Activated T-helper 17 cell treated with anti-CD3 and anti-CD28 coated beads, Interleukin-2, amount 50 U/mL, for 72 hours (primary cell): ENCODE measurements around the gene SLC7A6. TPM values are rescaled to one million over a fixed set of nuclear protein-coding genes. Genes with fewer than 3 reads are reported as not detected.

Source experiments
- ATAC-seq: fragments of 150-1000 bp; cut with Tn5 transposase; replicated peaks from 2 replicates; pipeline ENCODE4 v1.10.0; 2021; ENCODE audit warnings: mild to moderate bottlenecking, moderate library complexity
- H3K27ac Mint-ChIP-seq: one replicate; pipeline ENCODE4 v1.8.0; 2022; ENCODE audit warnings: mixed read lengths
- H3K27me3 Mint-ChIP-seq: one replicate; pipeline ENCODE4 v1.8.0; 2022; ENCODE audit warnings: mixed read lengths
- H3K36me3 Mint-ChIP-seq: one replicate; pipeline ENCODE4 v1.8.0; 2022; ENCODE audit warnings: low read depth, mild to moderate bottlenecking, mixed read lengths
- H3K4me1 Mint-ChIP-seq: one replicate; pipeline ENCODE4 v1.8.0; 2022; ENCODE audit warnings: mixed read lengths
- H3K4me3 Mint-ChIP-seq: one replicate; pipeline ENCODE4 v1.8.0; 2022; ENCODE audit warnings: mild to moderate bottlenecking, mixed read lengths
- H3K9me3 Mint-ChIP-seq: one replicate; pipeline ENCODE4 v1.8.0; 2022; ENCODE audit warnings: mixed read lengths
- total RNA-seq, 2 donors: library from RNA; stranded (reverse); gene quantifications; one replicate each; pipeline ENCODE4 v1.2.3, GENCODE V29; 2022

SLC7A6 gene
- total RNA-seq, 2 donors from 2014 or later: 65.6 to 99.0 TPM

DNA sequence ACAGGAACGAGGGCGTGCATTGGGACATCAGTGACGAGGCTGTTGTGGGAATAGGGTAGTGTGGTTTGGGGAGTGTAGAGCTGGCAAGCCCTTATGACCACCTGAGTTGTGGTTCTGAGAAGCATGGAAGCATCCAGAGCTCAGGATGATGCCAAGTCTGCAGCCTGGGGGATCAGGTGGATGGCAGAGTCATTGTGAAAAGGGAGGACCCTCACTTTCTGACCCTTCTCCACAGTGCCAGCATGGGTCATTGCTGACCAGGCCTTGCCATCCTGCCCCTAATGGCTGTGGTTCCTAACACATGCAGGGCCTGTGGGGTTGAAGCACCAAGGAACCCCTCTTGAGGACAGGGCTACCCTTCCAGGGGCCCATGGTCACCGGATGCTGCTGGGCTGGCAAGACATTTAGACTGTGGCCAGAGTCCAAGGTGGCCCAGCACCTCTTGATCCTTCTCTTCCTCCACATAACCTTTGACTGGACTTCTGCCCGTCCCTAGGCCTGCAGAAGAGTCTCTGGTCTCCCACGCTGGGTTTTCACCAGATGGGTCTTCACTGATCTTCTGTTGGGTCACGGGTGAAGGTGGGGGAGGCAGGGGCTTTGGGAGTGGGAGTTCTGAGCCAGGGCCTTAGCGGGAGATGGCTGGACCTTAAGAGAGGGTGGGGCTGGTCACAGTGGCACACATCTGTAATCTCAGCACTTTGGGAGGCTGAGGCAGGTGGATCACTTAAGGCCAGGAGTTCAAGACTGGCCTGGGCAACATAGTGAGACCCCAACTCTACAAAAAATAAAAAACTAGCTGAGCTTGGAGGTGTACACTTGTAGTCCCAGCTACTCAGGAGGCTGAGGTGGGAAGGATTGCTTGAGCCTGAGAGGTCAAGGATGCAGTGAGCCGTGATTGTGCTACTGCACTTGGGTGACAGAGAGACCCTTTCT is 21.1 kb upstream of the SLC7A6 start:
- peak overlapping the region; percentile 99 for H3K4me3 Mint-ChIP-seq
- no peaks in the 10 kb centered on the region for H3K36me3 Mint-ChIP-seq
- ATAC-seq: no peak
- H3K27ac Mint-ChIP-seq: no peak overlapping the region
- H3K4me1 Mint-ChIP-seq: peaks cover 11% of the 10 kb centered on the region
- H3K27me3 Mint-ChIP-seq: no peaks in the 10 kb centered on the region
- H3K9me3 Mint-ChIP-seq: no peaks in the 10 kb centered on the region

DNA sequence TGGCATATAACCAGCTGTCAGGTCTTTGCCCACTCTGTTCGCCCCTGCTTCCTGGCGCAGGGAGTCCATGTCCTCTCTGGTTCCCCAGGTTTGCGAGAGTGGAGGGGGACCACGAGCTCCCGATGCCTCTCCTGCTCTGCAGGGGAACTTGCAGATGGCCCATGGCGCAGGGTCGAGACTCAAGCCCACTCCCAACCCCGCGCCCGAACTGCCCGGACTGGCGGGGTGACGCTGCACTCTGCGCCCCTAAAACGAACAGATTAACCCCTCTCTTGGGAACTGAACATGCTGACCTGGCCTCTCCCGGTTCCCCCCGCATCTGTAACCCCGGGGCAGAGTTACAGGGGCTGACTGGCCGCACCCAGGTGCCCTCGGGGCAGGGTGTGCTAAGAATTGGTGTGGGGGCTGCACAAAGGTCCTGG is 19.8 kb upstream of the SLC7A6 start:
- no peak for ATAC-seq
- Mint-ChIP-seq H3K27me3 (no peaks in the 10 kb centered on the region), H3K9me3 (no peaks in the 10 kb centered on the region), H3K4me1 (peaks cover 11% of the 10 kb centered on the region), H3K36me3 (peaks cover 6% of the 10 kb centered on the region), H3K4me3 (peak overlapping the region; percentile 99), H3K27ac (peak overlapping the region; percentile 96)

DNA sequence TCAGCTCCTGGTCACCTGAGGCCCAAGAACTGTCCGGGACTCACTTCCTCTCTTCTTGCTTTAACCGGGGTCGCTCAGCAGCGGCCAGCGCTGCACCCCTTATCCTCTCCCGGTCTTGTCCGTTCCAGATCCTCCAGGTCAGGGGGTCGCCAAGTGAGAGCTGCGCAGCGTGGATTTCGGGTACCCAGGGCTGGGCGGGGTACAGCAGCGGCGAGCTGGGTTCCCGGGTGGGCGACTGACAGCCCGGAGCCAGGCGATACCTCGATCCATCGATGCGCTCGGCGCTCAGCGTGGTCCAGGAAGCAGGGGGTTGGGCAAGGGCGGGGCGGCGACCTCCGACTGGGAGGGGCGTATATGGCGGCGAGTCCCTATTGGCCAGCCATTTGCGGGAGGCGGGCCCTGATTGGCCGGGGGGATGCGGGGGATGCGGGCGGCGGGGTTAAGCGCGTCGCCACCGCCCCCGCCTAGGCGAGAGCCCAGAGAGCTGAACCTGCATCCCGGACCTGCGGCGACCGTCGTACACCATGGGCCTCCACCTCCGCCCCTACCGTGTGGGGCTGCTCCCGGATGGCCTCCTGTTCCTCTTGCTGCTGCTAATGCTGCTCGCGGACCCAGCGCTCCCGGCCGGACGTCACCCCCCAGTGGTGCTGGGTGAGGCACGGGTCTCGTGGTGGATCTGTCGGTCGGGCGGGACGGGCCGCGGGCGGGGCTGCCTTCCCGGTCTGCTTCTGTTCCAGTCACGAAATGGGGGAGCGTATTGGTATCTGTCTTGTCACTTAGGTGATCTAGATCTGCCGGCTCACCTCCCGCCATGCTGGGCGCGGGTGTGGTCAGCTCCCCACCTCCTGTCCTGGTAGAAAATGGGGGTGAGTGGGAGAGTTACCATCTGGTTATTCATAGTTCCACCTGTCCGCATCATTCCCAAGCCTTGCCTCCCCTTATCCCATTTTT is 19.1 kb upstream of the SLC7A6 start, which contains the start of gene PLA2G15:
Gene PLA2G15, plus strand, starts transcription at position 471 of the 951 bp plus-strand sequence. Its CDS starts 54 bp downstream, at position 525.
- H3K9me3 Mint-ChIP-seq: no peaks in the 10 kb centered on the region
- H3K4me1 Mint-ChIP-seq: peaks cover 11% of the 10 kb centered on the region
- ATAC-seq: peak; percentile 97
- peak within 1 kb of the TSS; percentile 96 for H3K27ac Mint-ChIP-seq
- peaks cover 13% of the 10 kb centered on the region for H3K36me3 Mint-ChIP-seq
- H3K4me3 Mint-ChIP-seq: peak within 1 kb of the TSS; percentile 99
- no peaks in the 10 kb centered on the region for H3K27me3 Mint-ChIP-seq

DNA sequence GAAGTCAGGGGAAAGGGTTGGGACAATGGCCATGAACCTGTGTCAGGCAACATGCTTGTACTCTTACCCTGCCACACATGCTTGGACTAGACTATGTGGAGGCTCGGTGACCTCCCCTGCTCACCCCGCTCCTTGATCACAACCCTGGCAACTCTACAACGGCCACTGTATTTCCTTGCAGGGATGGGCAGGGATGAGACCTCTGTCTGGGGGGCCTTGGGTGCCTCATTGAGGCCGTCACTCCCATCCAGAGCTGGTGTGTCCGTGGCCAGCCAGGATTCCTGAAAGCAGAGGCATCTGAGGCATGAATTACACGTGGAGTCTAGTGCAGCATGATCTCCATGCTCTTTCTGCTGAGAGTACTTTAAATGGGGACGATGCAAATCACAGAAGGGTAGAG is 18.2 kb upstream of the SLC7A6 start:
- Mint-ChIP-seq H3K4me3 (peak overlapping the region; percentile 99), H3K27me3 (no peaks in the 10 kb centered on the region), H3K36me3 (peaks cover 20% of the 10 kb centered on the region), H3K9me3 (no peaks in the 10 kb centered on the region), H3K4me1 (peaks cover 11% of the 10 kb centered on the region), H3K27ac (peak overlapping the region; percentile 75)
- ATAC-seq: no peak

DNA sequence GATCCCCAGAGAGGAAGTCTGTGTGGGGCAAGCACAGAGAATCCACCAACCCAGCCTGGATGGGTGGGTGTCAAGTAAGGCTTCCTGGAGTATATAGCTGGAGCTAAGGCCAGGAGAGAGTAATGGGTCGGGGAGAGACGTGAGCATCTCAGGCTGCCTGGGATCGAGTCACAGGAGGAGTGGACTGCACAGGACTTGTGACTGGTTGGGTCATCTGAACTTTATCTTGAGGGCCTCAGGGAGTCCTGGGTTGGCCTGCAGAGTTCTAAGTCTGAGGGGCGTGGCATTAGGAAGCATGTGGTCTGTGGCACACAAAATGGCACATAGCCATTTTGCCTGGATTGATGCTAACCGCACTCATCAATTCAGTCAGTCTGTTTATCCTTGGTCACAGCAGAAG is 17.7 kb upstream of the SLC7A6 start:
- no peak for ATAC-seq
- Mint-ChIP-seq H3K4me3 (peak overlapping the region; percentile 99), H3K36me3 (peaks cover 26% of the 10 kb centered on the region), H3K9me3 (no peaks in the 10 kb centered on the region), H3K27me3 (no peaks in the 10 kb centered on the region), H3K4me1 (peaks cover 11% of the 10 kb centered on the region), H3K27ac (peak overlapping the region; percentile 75)

DNA sequence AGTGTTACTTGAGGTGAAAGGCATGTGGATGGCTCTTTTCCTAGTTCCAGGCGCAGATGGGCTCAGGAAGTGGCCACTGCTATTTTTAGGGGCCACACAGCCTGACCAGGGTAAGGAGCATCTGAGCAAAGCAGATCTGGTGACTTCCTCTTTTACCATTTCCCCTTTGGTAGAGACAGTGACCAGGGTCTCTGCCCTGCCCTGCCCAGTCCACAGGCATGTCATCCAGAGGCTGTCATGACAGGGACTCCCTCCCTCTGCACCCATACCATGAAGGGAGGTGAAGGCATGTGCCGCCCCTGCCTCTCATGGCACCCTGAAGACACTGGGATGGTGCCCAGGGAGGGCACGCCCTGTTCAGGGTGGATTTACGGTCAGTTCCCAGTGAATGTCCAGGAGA is 16.9 kb upstream of the SLC7A6 start:
- H3K9me3 Mint-ChIP-seq: no peaks in the 10 kb centered on the region
- H3K27ac Mint-ChIP-seq: no peak overlapping the region
- no peak overlapping the region for H3K4me3 Mint-ChIP-seq
- no peaks in the 10 kb centered on the region for H3K27me3 Mint-ChIP-seq
- peaks cover 11% of the 10 kb centered on the region for H3K4me1 Mint-ChIP-seq
- peaks cover 33% of the 10 kb centered on the region for H3K36me3 Mint-ChIP-seq
- no peak for ATAC-seq

DNA sequence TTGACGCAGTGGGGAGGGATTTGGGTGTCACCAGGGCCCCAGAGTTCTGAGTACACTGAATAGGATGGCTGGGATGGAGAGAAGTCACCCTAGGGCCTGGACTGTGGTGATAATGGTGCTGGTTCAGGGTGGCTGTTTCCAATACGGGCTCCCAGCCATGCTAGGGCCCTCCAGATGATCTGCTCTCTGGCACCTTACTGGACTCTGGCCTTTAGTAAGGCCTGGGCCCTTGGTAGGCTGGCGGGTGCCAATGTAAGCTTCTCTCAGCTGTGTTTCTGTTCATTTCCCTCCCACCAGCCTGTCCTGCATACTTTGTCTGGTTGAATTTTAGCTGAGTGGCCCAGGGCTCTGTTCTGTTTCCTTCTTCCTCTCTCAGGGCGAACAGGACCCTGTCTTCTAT is 16.4 kb upstream of the SLC7A6 start:
- no peaks in the 10 kb centered on the region for H3K27me3 Mint-ChIP-seq
- no peak overlapping the region for H3K27ac Mint-ChIP-seq
- H3K4me1 Mint-ChIP-seq: peaks cover 11% of the 10 kb centered on the region
- ATAC-seq: no peak
- H3K4me3 Mint-ChIP-seq: no peak overlapping the region
- peaks cover 38% of the 10 kb centered on the region for H3K36me3 Mint-ChIP-seq
- H3K9me3 Mint-ChIP-seq: no peaks in the 10 kb centered on the region

DNA sequence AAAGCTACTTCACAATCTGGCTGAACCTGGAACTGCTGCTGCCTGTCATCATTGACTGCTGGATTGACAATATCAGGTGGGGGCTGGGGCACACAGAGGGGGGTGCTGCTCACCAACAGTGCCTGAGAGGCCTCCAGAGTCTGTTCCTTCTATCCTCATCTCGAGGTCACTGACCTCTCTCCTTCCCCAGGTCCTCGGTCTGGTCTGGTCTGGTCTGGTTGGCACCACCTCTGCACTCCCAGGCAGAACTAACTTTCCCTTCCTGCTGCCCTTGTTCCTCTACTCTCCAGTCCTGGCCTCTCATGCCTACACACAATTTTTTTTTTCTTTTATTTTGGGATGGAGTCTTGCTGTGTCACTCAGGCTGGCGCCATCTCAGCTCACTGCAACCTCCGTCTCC is 15.0 kb upstream of the SLC7A6 start:
- H3K36me3 Mint-ChIP-seq: peaks cover 45% of the 10 kb centered on the region
- H3K4me1 Mint-ChIP-seq: peaks cover 11% of the 10 kb centered on the region
- no peaks in the 10 kb centered on the region for H3K27me3 Mint-ChIP-seq
- no peak for ATAC-seq
- no peak overlapping the region for H3K4me3 Mint-ChIP-seq
- H3K9me3 Mint-ChIP-seq: no peaks in the 10 kb centered on the region
- no peak overlapping the region for H3K27ac Mint-ChIP-seq

DNA sequence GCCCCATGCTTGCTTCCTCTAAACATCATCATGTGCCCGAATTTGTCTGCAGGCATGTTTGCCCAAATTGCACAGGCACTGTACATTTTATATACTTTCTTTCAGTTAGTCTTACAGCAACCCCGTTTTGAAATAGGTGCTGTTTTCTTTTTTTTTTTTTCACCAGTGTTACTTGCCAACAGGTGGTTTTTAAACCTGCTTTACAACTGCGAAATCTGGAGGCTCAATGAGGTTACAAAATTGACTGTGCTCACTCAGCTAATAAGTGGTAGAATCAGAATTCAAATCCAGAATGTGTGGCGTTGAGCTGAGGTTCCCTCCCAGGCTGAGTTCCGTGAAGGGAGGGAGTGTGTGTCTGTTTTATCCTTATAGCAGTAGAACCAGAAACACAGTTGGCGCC is 13.4 kb upstream of the SLC7A6 start:
- H3K27me3 Mint-ChIP-seq: no peaks in the 10 kb centered on the region
- no peaks in the 10 kb centered on the region for H3K9me3 Mint-ChIP-seq
- no peak for ATAC-seq
- H3K4me1 Mint-ChIP-seq: peaks cover 6% of the 10 kb centered on the region
- H3K4me3 Mint-ChIP-seq: no peak overlapping the region
- H3K36me3 Mint-ChIP-seq: peaks cover 55% of the 10 kb centered on the region
- no peak overlapping the region for H3K27ac Mint-ChIP-seq

DNA sequence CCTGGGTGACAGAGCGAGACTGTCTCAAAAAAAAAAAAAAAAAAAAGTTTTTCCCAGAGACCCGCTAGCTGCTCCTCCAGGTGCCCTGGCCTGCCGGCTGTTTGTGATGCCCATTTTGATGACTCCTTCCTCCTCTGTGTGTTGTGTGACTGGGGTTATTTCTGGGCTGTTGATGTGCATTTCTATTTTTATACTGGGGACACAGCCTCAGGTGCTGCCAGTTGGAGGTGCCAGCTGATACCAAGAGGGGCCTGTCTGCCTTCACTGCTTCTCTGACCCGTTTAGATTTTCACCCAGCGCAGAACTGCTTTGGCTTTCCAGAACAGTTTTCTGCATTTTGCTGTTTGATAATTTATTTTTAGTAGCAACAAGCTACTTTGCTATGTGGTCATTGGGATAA is 12.5 kb upstream of the SLC7A6 start:
- H3K9me3 Mint-ChIP-seq: no peaks in the 10 kb centered on the region
- no peaks in the 10 kb centered on the region for H3K4me1 Mint-ChIP-seq
- no peak overlapping the region for H3K4me3 Mint-ChIP-seq
- peak overlapping the region; percentile 35 for H3K27ac Mint-ChIP-seq
- no peaks in the 10 kb centered on the region for H3K27me3 Mint-ChIP-seq
- no peak for ATAC-seq
- H3K36me3 Mint-ChIP-seq: peaks cover 55% of the 10 kb centered on the region

DNA sequence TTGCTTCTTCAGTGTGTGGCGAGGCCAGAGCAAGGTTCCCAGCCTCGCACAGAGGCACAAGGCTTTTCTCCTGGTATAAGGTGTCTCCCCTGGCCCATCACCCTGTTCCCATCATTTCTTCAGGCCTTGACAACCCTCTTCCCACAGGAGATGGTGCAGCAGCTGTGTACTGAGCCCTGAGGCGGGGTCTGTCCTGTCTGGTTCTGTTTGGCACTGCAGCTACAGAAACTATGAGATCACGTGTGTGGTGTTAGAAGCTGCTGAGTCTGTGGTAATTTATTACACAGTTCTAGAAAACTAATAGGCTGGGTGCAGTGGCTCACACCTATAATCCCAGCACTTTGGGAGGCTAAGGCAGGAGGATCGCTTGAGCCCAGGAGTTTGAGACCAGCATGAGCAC is 11.9 kb upstream of the SLC7A6 start:
- peaks cover 55% of the 10 kb centered on the region for H3K36me3 Mint-ChIP-seq
- no peak overlapping the region for H3K4me3 Mint-ChIP-seq
- no peak overlapping the region for H3K27ac Mint-ChIP-seq
- no peaks in the 10 kb centered on the region for H3K4me1 Mint-ChIP-seq
- no peaks in the 10 kb centered on the region for H3K9me3 Mint-ChIP-seq
- ATAC-seq: no peak
- H3K27me3 Mint-ChIP-seq: no peaks in the 10 kb centered on the region

DNA sequence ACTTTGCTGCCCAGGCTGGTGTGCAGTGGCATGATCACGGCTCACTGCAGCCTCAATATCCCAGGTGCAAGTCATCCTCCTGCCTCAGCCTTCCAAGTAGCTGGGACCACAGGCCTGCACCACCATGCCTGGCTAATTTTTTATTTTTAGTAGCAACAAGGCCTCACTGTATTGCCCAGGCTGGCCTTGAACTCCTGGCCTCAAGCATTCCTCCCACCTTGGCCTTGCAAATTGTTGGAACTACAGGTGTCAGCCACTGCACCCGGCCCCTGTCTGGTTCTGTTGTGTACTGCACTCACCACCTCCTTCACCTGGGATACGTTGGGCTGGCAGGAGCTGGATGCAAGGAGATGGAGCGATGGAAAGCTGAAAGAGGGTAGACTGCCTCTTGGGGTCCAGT is 10.6 kb upstream of the SLC7A6 start:
- no peak overlapping the region for H3K4me3 Mint-ChIP-seq
- H3K9me3 Mint-ChIP-seq: no peaks in the 10 kb centered on the region
- H3K4me1 Mint-ChIP-seq: no peaks in the 10 kb centered on the region
- H3K36me3 Mint-ChIP-seq: peaks cover 60% of the 10 kb centered on the region
- H3K27me3 Mint-ChIP-seq: no peaks in the 10 kb centered on the region
- ATAC-seq: no peak
- no peak overlapping the region for H3K27ac Mint-ChIP-seq

DNA sequence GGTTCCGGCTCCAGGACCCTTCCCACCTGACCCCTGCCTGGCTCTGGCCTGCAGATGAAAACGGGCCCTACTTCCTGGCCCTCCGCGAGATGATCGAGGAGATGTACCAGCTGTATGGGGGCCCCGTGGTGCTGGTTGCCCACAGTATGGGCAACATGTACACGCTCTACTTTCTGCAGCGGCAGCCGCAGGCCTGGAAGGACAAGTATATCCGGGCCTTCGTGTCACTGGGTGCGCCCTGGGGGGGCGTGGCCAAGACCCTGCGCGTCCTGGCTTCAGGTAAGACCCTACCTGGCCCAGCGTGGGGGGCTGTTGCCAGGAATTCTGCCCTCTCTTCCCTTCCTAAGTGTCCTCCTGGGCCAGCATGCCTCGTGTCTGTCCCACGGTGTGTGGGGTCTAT is 8.6 kb upstream of the SLC7A6 start:
- Mint-ChIP-seq H3K4me1 (no peaks in the 10 kb centered on the region), H3K27ac (no peak overlapping the region), H3K36me3 (peaks cover 45% of the 10 kb centered on the region), H3K4me3 (no peak overlapping the region), H3K27me3 (no peaks in the 10 kb centered on the region), H3K9me3 (no peaks in the 10 kb centered on the region)
- ATAC-seq: no peak

DNA sequence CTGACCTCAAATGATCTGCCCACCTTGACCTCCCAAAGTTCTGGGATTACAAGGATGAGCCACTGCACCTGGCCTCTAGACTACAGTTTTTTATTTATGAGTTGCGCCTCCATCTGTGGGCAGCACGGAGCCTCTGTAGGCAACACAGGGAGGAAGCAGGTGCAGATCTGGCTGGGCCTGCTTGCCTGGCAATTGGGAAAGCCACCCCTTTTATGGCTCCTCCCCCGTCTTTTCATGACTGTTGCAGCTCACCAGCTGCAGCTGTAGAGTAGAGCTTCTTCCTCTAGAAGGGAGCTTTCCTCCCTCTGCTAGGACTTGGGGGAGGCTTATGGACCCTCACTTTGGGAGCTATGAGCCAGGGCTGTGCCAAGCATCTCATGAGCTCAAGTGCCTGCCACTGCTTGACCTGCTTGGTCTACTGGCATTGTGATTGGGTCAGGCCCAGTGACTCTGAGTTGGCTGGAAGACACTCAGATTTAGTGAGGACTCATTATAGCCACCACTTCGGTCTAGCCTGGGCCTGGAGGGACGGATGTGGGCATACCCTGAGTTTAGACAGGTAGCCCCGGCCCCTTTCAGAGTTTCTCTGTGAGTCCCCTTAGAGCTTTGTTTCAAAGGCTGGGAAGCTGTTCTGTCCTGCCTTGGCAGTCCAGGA is 6.9 kb upstream of the SLC7A6 start:
- Mint-ChIP-seq H3K36me3 (peaks cover 28% of the 10 kb centered on the region), H3K27ac (no peak overlapping the region), H3K27me3 (no peaks in the 10 kb centered on the region), H3K9me3 (no peaks in the 10 kb centered on the region), H3K4me3 (no peak overlapping the region), H3K4me1 (no peaks in the 10 kb centered on the region)
- no peak for ATAC-seq
